HepG2 (cell line): ENCODE results near the gene PRXL2B. TPM values are rescaled to one million over a fixed set of nuclear protein-coding genes. Genes with fewer than 3 reads are reported as not detected.

Experiments
- ATAC-seq: fragments of 200-7000 bp; cut with Tn5 transposase; 3 replicates; pipeline ENCODE4 v1.9.1; 2020; ENCODE audit warnings: mild to moderate bottlenecking, moderate library complexity
- BruUV-seq: library from RNA; stranded (reverse); fragments of 400-500 nt; replicated peaks from 2 replicates; lab custom pipeline; 2021; lab: Mats Ljungman, UMichigan
- CTCF ChIA-PET: fragments of 300-600 bp; formaldehyde crosslinking; extraction: SDS; loops from one replicate; lab custom pipeline; 2021; ENCODE audit warnings: low total read pairs, inconsistent platforms, low intra/inter-chr PET ratio; lab: Yijun Ruan, JAX
- POLR2A ChIA-PET: fragments of 350-600 bp; sonication (Branson Sonifier 250); formaldehyde crosslinking; loops from one replicate; lab custom pipeline; 2020; ENCODE audit warnings: antibody characterized with exemption, inconsistent platforms; lab: Yijun Ruan, JAX
- DNase-seq: peaks from one replicate; pipeline ENCODE4 v3.0.0-alpha.2; 2015; ENCODE audit warnings: low spot score
- FAIRE-seq: peaks from 3 replicates; lab custom pipeline; 2011; peaks lifted over from hg19 to GRCh38; lab: Jason Lieb, UNC
- H2AFZ ChIP-seq: one replicate; pipeline ENCODE4 v1.6.1; 2011; ENCODE audit warnings: low read length, inconsistent platforms
- H3K27ac ChIP-seq: fragments of 300-600 bp; 3 replicates; pipeline ENCODE4 v1.8.0; 2011; ENCODE audit warnings: mixed run types, mild to moderate bottlenecking, mixed read lengths, low read length, inconsistent platforms; ENCODE audit not compliant: insufficient read depth; ENCODE audit errors: extremely low read length
- H3K27me3 ChIP-seq, 2 experiments: fragments of 200-600 bp in 1 of 2; 2 replicates in 1 of 2; 3 replicates in 1 of 2; pipeline versions ENCODE4 v1.6.0 to v1.8.0; 2011; ENCODE audit warnings: low read length in 2 of 2, mild to moderate bottlenecking in 2 of 2, moderate library complexity in 2 of 2, inconsistent platforms in 1 of 2; ENCODE audit not compliant: insufficient read depth in 2 of 2, control insufficient read depth in 1 of 2
- H3K36me3 ChIP-seq, 2 experiments: fragments of 200-600 bp in 1 of 2; replicated peaks in 1 of 2; 2 replicates in 1 of 2; 3 replicates in 1 of 2; pipeline versions ENCODE4 v1.5.1 to v1.8.0; 2011; ENCODE audit warnings: low read length in 2 of 2, inconsistent platforms in 1 of 2; ENCODE audit not compliant: insufficient read depth in 2 of 2, control insufficient read depth in 1 of 2
- H3K4me1 ChIP-seq: 2 replicates; pipeline ENCODE4 v1.5.1; 2012; ENCODE audit warnings: low read length, inconsistent platforms; ENCODE audit not compliant: insufficient read depth
- H3K4me2 ChIP-seq: 2 replicates; pipeline ENCODE4 v1.6.0; 2011; ENCODE audit warnings: low read depth, low read length, inconsistent platforms
- H3K4me3 ChIP-seq, 3 experiments: fragments of 200-600 bp in 1 of 3; sonication (generic), shearing (Covaris generic) in 1 of 3; replicated peaks in 1 of 3; 2 replicates each; pipeline ENCODE4 v1.5.1; 2011 to 2016; ENCODE audit warnings: low read length in 3 of 3, inconsistent platforms in 2 of 3, low read depth in 2 of 3, mild to moderate bottlenecking in 2 of 3, control low read depth in 1 of 3, mixed read lengths in 1 of 3; ENCODE audit not compliant: insufficient read depth in 1 of 3
- H3K79me2 ChIP-seq: one replicate; pipeline ENCODE4 v1.6.1; 2011; ENCODE audit warnings: low read length, inconsistent platforms; ENCODE audit not compliant: insufficient read depth
- H3K9ac ChIP-seq: 2 replicates; pipeline ENCODE4 v1.6.0; 2011; ENCODE audit warnings: mild to moderate bottlenecking, low read depth, low read length, inconsistent platforms; ENCODE audit not compliant: insufficient read depth
- H3K9me3 ChIP-seq: 2 replicates; pipeline ENCODE4 v1.5.1; 2012; ENCODE audit warnings: mild to moderate bottlenecking, low read length
- H4K20me1 ChIP-seq: 2 replicates; pipeline ENCODE4 v1.6.0; 2011; ENCODE audit warnings: inconsistent platforms, mild to moderate bottlenecking, low read length, moderate library complexity; ENCODE audit not compliant: insufficient read depth
- AGO1 ChIP-seq: fragments of 200-400 bp; formaldehyde crosslinking; IDR thresholded peaks from 2 replicates; pipeline ENCODE4 v1.6.1; 2017; ENCODE audit warnings: mild to moderate bottlenecking, low read depth, low read length, moderate library complexity; ENCODE audit not compliant: poor library complexity, severe bottlenecking
- AGO2 ChIP-seq: fragments of 200-400 bp; formaldehyde crosslinking; optimal IDR thresholded peaks from 2 replicates; pipeline ENCODE3; 2017; ENCODE audit warnings: mild to moderate bottlenecking, low read depth, low read length, moderate library complexity
- ARID3A ChIP-seq: IDR thresholded peaks from 2 replicates; pipeline ENCODE4 v1.6.1; 2012; ENCODE audit warnings: low read depth, low read length, improper control_type of control experiment
- HMGA1 ChIP-seq: sonication (generic); formaldehyde crosslinking; conservative IDR thresholded peaks from 2 replicates; pipeline ENCODE4 v1.4.0; 2020; ENCODE audit warnings: missing genetic modification reagents
- HMGXB3 ChIP-seq: sonication (generic); formaldehyde crosslinking; IDR thresholded peaks from 2 replicates; pipeline ENCODE4 v1.4.0; 2020; ENCODE audit warnings: missing genetic modification reagents, borderline replicate concordance
- KDM2A ChIP-seq: sonication (generic); formaldehyde crosslinking; IDR thresholded peaks from 2 replicates; pipeline ENCODE4 v1.4.0; 2020; ENCODE audit warnings: low read depth, missing genetic modification reagents, borderline replicate concordance
- MAFG ChIP-seq: sonication (generic); formaldehyde crosslinking; IDR thresholded peaks from 2 replicates; pipeline ENCODE4 v1.5.1; 2020; ENCODE audit warnings: mild to moderate bottlenecking, missing genetic modification reagents
- MED8 ChIP-seq: sonication (generic); formaldehyde crosslinking; IDR thresholded peaks from 2 replicates; pipeline ENCODE4 v1.8.1; 2023; ENCODE audit warnings: mild to moderate bottlenecking, missing genetic modification reagents; ENCODE audit not compliant: insufficient replicate concordance
- MZF1 ChIP-seq: sonication (generic); formaldehyde crosslinking; IDR thresholded peaks from 2 replicates; pipeline ENCODE4 v1.8.1; 2023; ENCODE audit warnings: mild to moderate bottlenecking, missing genetic modification reagents, borderline replicate concordance
- POLR2A ChIP-seq, 2 experiments: IDR thresholded peaks; 2 replicates each; pipeline ENCODE4 v1.6.1; 2011; ENCODE audit warnings: low read depth in 2 of 2, low read length in 2 of 2, mild to moderate bottlenecking in 1 of 2, moderate library complexity in 1 of 2; ENCODE audit not compliant: insufficient read depth in 1 of 2
- SCMH1 ChIP-seq: sonication (generic); formaldehyde crosslinking; IDR thresholded peaks from 2 replicates; pipeline ENCODE4 v1.9.0; 2021; ENCODE audit warnings: missing genetic modification reagents, mild to moderate bottlenecking, borderline replicate concordance
- SPEN ChIP-seq: sonication (generic); formaldehyde crosslinking; IDR thresholded peaks from 2 replicates; pipeline ENCODE4 v1.5.1; 2020; ENCODE audit warnings: low read depth, mild to moderate bottlenecking, missing genetic modification reagents
- TBX3 ChIP-seq: fragments of 450-650 bp; IDR thresholded peaks from 2 replicates; pipeline ENCODE4 v1.6.1; 2017; ENCODE audit warnings: antibody characterized with exemption, mild to moderate bottlenecking, inconsistent platforms, borderline replicate concordance
- TOE1 ChIP-seq: sonication (generic); formaldehyde crosslinking; IDR thresholded peaks from 2 replicates; pipeline ENCODE4 v1.4.0; 2020; ENCODE audit warnings: mild to moderate bottlenecking, missing genetic modification reagents
- ZNF326 ChIP-seq: sonication (generic); formaldehyde crosslinking; IDR thresholded peaks from 2 replicates; pipeline ENCODE4 v1.4.0; 2020; ENCODE audit warnings: missing genetic modification reagents, borderline replicate concordance
- ZNF350 ChIP-seq: sonication (generic); formaldehyde crosslinking; IDR thresholded peaks from 2 replicates; pipeline ENCODE4 v1.4.0; 2020; ENCODE audit warnings: mild to moderate bottlenecking, low read depth, missing genetic modification reagents, borderline replicate concordance
- ZNF562 ChIP-seq: sonication (generic); formaldehyde crosslinking; IDR thresholded peaks from 2 replicates; pipeline ENCODE4 v1.8.0; 2022; ENCODE audit warnings: missing genetic modification reagents, borderline replicate concordance
- ZNF709 ChIP-seq: sonication (generic); formaldehyde crosslinking; IDR thresholded peaks from 2 replicates; pipeline ENCODE4 v1.5.0; 2020; ENCODE audit warnings: mild to moderate bottlenecking, missing genetic modification reagents
- ZSCAN31 ChIP-seq: sonication (generic); formaldehyde crosslinking; IDR thresholded peaks from 2 replicates; pipeline ENCODE4 v1.5.0; 2020; ENCODE audit warnings: low read depth, mild to moderate bottlenecking, missing genetic modification reagents
- WGBS: methylation state at CpG from one replicate; pipeline ENCODE4 v1.1.6; 2017; ENCODE audit warnings: low lambda C conversion rate; 5-methylcytosine and 5-hydroxymethylcytosine counted together
- in situ Hi-C: cut with HindIII; loops from 2 replicates; pipeline ENCODE4 v1.10.0; 2017; ENCODE audit warnings: low pct_unique_long_range_greater_than_20kb; ENCODE audit not compliant: extremely low pct_ligation_motif_present
- intact Hi-C: fragments of 100-400 bp; cut with micrococcal nuclease; formaldehyde crosslinking; loops from one replicate; pipeline ENCODE4 v1.10.0; 2022; ENCODE audit not compliant: unreplicated experiment
- polyA plus RNA-seq, 8 experiments: library from polyadenylated mRNA; depleted of rRNA in 3 of 8; stranded (reverse) in 7 of 8; unstranded in 1 of 8; fragments of >200 nt; fragmentation: Illumina TruSeq in 4 of 8; extraction: Trizol in 4 of 8; gene quantifications; 2 replicates each; pipeline versions ENCODE4 v1.2.1 to v1.2.3, GENCODE V29; 2011 to 2016; ENCODE audit warnings: low read depth in 4 of 8, missing spikeins in 1 of 8, mixed read lengths in 1 of 8; ENCODE audit not compliant: insufficient read depth in 1 of 8
- total RNA-seq, 5 experiments: library from RNA; depleted of rRNA; stranded (reverse); fragments of >200 nt; fragmentation: Illumina TruSeq; extraction: Trizol; gene quantifications; 2 replicates each; pipeline ENCODE4 v1.2.3, GENCODE V29; 2016; ENCODE audit warnings: low read depth in 1 of 5

Gene PRXL2B
- total and polyA plus RNA-seq, 2 of the 13 experiments (the other 11 are each of a cell fraction or from before 2014, with no cell fraction given) = 16.8 to 22.1 TPM

GRCh38 chr1:2638466-2639115 lies 52.0 kb downstream of the PRXL2B start:
- ChIA-PET POLR2A (no interaction called here), CTCF (no interaction called here)
- no TSS peak for BruUV-seq
- intact Hi-C loops = loop anchor here (10.0 kb wide), 1 partner anchor 54 kb away; the partner anchor contains the start of gene PRXL2B
- H3K36me3 ChIP-seq = no peaks in the 10 kb centered on the region
- ATAC-seq = no peak
- H3K4me2 ChIP-seq = no peak overlapping the region
- peaks cover 15% of the 10 kb centered on the region for H3K4me1 ChIP-seq
- WGBS = 21% methylated on average over 10 of the region's 16 CpGs
- H3K79me2 ChIP-seq = peaks cover 3% of the 10 kb centered on the region
- H3K9ac ChIP-seq = no peak overlapping the region
- H3K9me3 ChIP-seq = peaks cover 7% of the 10 kb centered on the region; the same call in 1 of the 2 replicates
- no peak for DNase-seq
- H3K27me3 ChIP-seq = peaks cover 2 to 10% of the 10 kb centered on the region in 2 experiments; a peak in 2 of 5 replicates
- H2AFZ ChIP-seq = no peak overlapping the region
- no peak overlapping the region for H3K27ac ChIP-seq
- no peak for FAIRE-seq
- no peak overlapping the region for H3K4me3 ChIP-seq
- no peaks in the 10 kb centered on the region for H4K20me1 ChIP-seq
- in situ Hi-C loops = no loop called here
- no peak for TF ChIP-seq HMGXB3 (CRISPR knock-in tag)
- TF ChIP-seq ZSCAN31 (CRISPR knock-in tag) = 0 out of 2 replicates have a peak, but pooled peaks have one; percentile 9
- peak; percentile 81; the same call in 1 of the 2 replicates for TF ChIP-seq ZNF326
- no peak for TF ChIP-seq SPEN (CRISPR knock-in tag)
- peak; percentile 20 for TF ChIP-seq AGO2
- no peak for TF ChIP-seq MZF1 (CRISPR knock-in tag)
- no peak for TF ChIP-seq ZNF562
- peak; percentile 78 for TF ChIP-seq KDM2A (CRISPR knock-in tag)
- no peak for TF ChIP-seq TOE1
- no peak for TF ChIP-seq TBX3
- no peak for TF ChIP-seq MAFG
- TF ChIP-seq ARID3A = no peak
- TF ChIP-seq HMGA1 (CRISPR knock-in tag) = no peak
- no peak for TF ChIP-seq SCMH1 (CRISPR knock-in tag)
- no peak for TF ChIP-seq ZNF709
- no peak for TF ChIP-seq MED8 (CRISPR knock-in tag)
- no peak for TF ChIP-seq ZNF350
- TF ChIP-seq POLR2A (IDR thresholded peaks at IDR 0.05; ENCODE audit: insufficient read depth in 1 of 2, low read depth in 2 of 2, low read length in 2 of 2) = peak in 1 of 2 experiments; percentile 30; a peak in 1 of 4 replicates
- peak; percentile 82 for TF ChIP-seq AGO1
